HG02840 (cell line): ENCODE results near the gene LAPTM5.

Experiments used
- ATAC-seq: cut with Tn5 transposase; IDR thresholded peaks from one replicate; pipeline ENCODE4 v1.9.1; 2021; ENCODE audit warnings: mild to moderate bottlenecking, moderate library complexity, moderate number of reproducible peaks; ENCODE audit not compliant: unreplicated experiment, low FRiP score

LAPTM5 gene

GRCh38 chr1:30758785-30759380 lies 1.3 kb upstream of the LAPTM5 start:
- ATAC-seq, result no peak

GRCh38 chr1:30758121-30758688 lies 631 bp upstream of the LAPTM5 start:
- ATAC-seq, result no peak

GRCh38 chr1:30756545-30757351 lies 826 bp downstream of the LAPTM5 start:
- ATAC-seq, result no peak

- no peak for ATAC-seq
Measured at GRCh38 chr1:30756206-30756544, 1.4 kb downstream of the LAPTM5 start.

- ATAC-seq, result no peak
Measured at GRCh38 chr1:30755746-30756145, 1.8 kb downstream of the LAPTM5 start.

- ATAC-seq, result no peak
Measured at GRCh38 chr1:30755334-30755733, 2.2 kb downstream of the LAPTM5 start.

- ATAC-seq, result peak; percentile 49
Measured at GRCh38 chr1:30754684-30755171, 2.8 kb downstream of the LAPTM5 start.

- no peak for ATAC-seq
Measured at GRCh38 chr1:30753660-30754123, 3.9 kb downstream of the LAPTM5 start.

GRCh38 chr1:30753118-30753517 lies 4.5 kb downstream of the LAPTM5 start:
- ATAC-seq, result no peak

- no peak for ATAC-seq
Measured at GRCh38 chr1:30752651-30752908, 5.0 kb downstream of the LAPTM5 start.

GRCh38 chr1:30751830-30752650 lies 5.5 kb downstream of the LAPTM5 start:
- ATAC-seq, result no peak

- ATAC-seq, result no peak
Measured at GRCh38 chr1:30750731-30751291, 6.8 kb downstream of the LAPTM5 start.

GRCh38 chr1:30749691-30750583 lies 7.6 kb downstream of the LAPTM5 start:
- ATAC-seq, result no peak

GRCh38 chr1:30748699-30749401 lies 8.7 kb downstream of the LAPTM5 start:
- ATAC-seq, result no peak

GRCh38 chr1:30748098-30748698 lies 9.4 kb downstream of the LAPTM5 start:
- ATAC-seq, result no peak

- ATAC-seq, result no peak
Measured at GRCh38 chr1:30747033-30748008, 10.3 kb downstream of the LAPTM5 start.

GRCh38 chr1:30746212-30747032 lies 11.2 kb downstream of the LAPTM5 start:
- no peak for ATAC-seq
